Measurements from ENCODE around the gene INCA1. TPM values are rescaled to one million over a fixed set of nuclear protein-coding genes. Genes with fewer than 3 reads are reported as not detected.
A peak's percentile ranks its signal among the peaks of the same experiment; 100 is the strongest.

The INCA1 gene
- total and polyA plus RNA-seq, 2 of the 13 experiments (the other 11 are each of a cell fraction or from before 2014, with no cell fraction given): 0.93 to 2.6 TPM

- no peak for TF ChIP-seq CEBPZ (IDR thresholded peaks at IDR 0.05; ENCODE audit: low read length)
- 0 out of 2 replicates have a peak, but pooled peaks have one; percentile 34 for TF ChIP-seq ZNF567 (CRISPR knock-in tag; IDR thresholded peaks at IDR 0.05; ENCODE audit: borderline replicate concordance)
- no peak for TF ChIP-seq KDM4B (CRISPR knock-in tag; IDR thresholded peaks at IDR 0.05)
- no peak for TF ChIP-seq ZNF800 (CRISPR knock-in tag; IDR thresholded peaks at IDR 0.05)
- 0 out of 2 replicates have a peak, but pooled peaks have one; percentile 40 for TF ChIP-seq ZNF704 (CRISPR knock-in tag; IDR thresholded peaks at IDR 0.05; ENCODE audit: borderline replicate concordance)
- TF ChIP-seq POLR2AphosphoS2 (IDR thresholded peaks at IDR 0.05; ENCODE audit: low read depth, low read length): no peak; the same call in 1 of the 2 replicates
- peak; percentile 97 for TF ChIP-seq ZFX (CRISPR knock-in tag; IDR thresholded peaks at IDR 0.05; ENCODE audit: low read depth)
- TF ChIP-seq IKZF4 (CRISPR knock-in tag; IDR thresholded peaks at IDR 0.05; ENCODE audit: borderline replicate concordance, low read depth, not compliant biosample characterization): peak; percentile 62
- TF ChIP-seq ZNF687 (CRISPR knock-in tag; IDR thresholded peaks at IDR 0.05): peak; percentile 74
- no peak for TF ChIP-seq GFI1 (CRISPR knock-in tag; IDR thresholded peaks at IDR 0.05; ENCODE audit: borderline replicate concordance)
- peak; percentile 76 for TF ChIP-seq ZMYM4 (CRISPR knock-in tag; IDR thresholded peaks at IDR 0.05)
- peak; percentile 70; the same call in 1 of the 2 replicates for TF ChIP-seq STAT6 (CRISPR knock-in tag; IDR thresholded peaks at IDR 0.05; ENCODE audit: borderline replicate concordance)
Observed at GRCh38 chr17:4967539-4968485, 29.5 kb downstream of the INCA1 start, which contains the start of gene SPAG7 (continued).

Data from HepG2 (cell line).